HEK293 (cell line): ENCODE results near the gene ARHGAP6.

Source experiments
- SALL2 ChIP-seq: fragments of 450-650 bp; formaldehyde crosslinking; IDR thresholded peaks from 2 replicates; pipeline ENCODE4 v1.5.0; 2017; ENCODE audit warnings: missing biosample characterization, mild to moderate bottlenecking, missing genetic modification characterization, borderline replicate concordance
- ZBTB7A ChIP-seq: fragments of 450-650 bp; formaldehyde crosslinking; IDR thresholded peaks from 2 replicates; pipeline ENCODE4 v1.5.1; 2016; ENCODE audit warnings: low read depth, missing biosample characterization, missing genetic modification characterization
- ZNF23 ChIP-seq: fragments of 450-650 bp; formaldehyde crosslinking; IDR thresholded peaks from 2 replicates; pipeline ENCODE4 v1.5.1; 2016; ENCODE audit warnings: missing biosample characterization, missing genetic modification characterization, borderline replicate concordance
- ZNF692 ChIP-seq: fragments of 450-650 bp; formaldehyde crosslinking; IDR thresholded peaks from 2 replicates; pipeline ENCODE4 v1.5.1; 2016; ENCODE audit warnings: missing biosample characterization, missing genetic modification characterization
- ZNF837 ChIP-seq: fragments of 450-650 bp; formaldehyde crosslinking; IDR thresholded peaks from 2 replicates; pipeline ENCODE4 v1.5.1; 2016; ENCODE audit warnings: missing biosample characterization, missing genetic modification characterization
- TF ChIP-seq, protein P1 (sequence below): fragments of 450-650 bp; formaldehyde crosslinking; IDR thresholded peaks from 2 replicates; pipeline ENCODE4 v1.5.1; 2016; ENCODE audit warnings: missing biosample characterization, missing genetic modification characterization
- TF ChIP-seq, protein P2 (sequence below): fragments of 450-650 bp; formaldehyde crosslinking; conservative IDR thresholded peaks from 2 replicates; pipeline ENCODE4 v1.5.1; 2016; ENCODE audit warnings: low read depth, missing biosample characterization, missing genetic modification characterization

DNA sequence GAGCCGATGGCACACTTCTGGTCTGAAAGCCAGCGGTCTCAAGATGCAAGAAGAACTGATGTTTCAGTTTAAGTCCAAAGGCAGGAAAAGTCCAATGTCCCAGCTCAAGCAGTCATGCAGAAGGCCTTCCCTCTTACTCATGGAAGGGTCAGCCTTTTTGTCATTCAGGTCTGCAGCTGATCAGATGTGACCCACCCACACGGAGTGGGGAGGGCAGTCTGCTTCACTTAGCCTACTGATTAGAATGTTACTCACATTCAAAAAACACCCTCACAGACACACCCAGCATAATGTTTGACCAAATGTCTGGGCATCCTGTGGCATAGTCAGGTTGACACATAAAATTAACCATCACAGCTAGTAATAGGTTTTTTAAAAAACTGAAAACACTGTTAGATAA is 548.0 kb downstream of the ARHGAP6 start:
- TF ChIP-seq, protein P1, sequence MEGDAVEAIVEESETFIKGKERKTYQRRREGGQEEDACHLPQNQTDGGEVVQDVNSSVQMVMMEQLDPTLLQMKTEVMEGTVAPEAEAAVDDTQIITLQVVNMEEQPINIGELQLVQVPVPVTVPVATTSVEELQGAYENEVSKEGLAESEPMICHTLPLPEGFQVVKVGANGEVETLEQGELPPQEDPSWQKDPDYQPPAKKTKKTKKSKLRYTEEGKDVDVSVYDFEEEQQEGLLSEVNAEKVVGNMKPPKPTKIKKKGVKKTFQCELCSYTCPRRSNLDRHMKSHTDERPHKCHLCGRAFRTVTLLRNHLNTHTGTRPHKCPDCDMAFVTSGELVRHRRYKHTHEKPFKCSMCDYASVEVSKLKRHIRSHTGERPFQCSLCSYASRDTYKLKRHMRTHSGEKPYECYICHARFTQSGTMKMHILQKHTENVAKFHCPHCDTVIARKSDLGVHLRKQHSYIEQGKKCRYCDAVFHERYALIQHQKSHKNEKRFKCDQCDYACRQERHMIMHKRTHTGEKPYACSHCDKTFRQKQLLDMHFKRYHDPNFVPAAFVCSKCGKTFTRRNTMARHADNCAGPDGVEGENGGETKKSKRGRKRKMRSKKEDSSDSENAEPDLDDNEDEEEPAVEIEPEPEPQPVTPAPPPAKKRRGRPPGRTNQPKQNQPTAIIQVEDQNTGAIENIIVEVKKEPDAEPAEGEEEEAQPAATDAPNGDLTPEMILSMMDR = no peak
- no peak for TF ChIP-seq ZNF837 (tag by site-specific recombination)
- no peak for TF ChIP-seq SALL2 (tag by site-specific recombination)
- no peak for TF ChIP-seq ZBTB7A (tag by site-specific recombination)
- TF ChIP-seq ZNF23 = no peak
- TF ChIP-seq, protein P2, sequence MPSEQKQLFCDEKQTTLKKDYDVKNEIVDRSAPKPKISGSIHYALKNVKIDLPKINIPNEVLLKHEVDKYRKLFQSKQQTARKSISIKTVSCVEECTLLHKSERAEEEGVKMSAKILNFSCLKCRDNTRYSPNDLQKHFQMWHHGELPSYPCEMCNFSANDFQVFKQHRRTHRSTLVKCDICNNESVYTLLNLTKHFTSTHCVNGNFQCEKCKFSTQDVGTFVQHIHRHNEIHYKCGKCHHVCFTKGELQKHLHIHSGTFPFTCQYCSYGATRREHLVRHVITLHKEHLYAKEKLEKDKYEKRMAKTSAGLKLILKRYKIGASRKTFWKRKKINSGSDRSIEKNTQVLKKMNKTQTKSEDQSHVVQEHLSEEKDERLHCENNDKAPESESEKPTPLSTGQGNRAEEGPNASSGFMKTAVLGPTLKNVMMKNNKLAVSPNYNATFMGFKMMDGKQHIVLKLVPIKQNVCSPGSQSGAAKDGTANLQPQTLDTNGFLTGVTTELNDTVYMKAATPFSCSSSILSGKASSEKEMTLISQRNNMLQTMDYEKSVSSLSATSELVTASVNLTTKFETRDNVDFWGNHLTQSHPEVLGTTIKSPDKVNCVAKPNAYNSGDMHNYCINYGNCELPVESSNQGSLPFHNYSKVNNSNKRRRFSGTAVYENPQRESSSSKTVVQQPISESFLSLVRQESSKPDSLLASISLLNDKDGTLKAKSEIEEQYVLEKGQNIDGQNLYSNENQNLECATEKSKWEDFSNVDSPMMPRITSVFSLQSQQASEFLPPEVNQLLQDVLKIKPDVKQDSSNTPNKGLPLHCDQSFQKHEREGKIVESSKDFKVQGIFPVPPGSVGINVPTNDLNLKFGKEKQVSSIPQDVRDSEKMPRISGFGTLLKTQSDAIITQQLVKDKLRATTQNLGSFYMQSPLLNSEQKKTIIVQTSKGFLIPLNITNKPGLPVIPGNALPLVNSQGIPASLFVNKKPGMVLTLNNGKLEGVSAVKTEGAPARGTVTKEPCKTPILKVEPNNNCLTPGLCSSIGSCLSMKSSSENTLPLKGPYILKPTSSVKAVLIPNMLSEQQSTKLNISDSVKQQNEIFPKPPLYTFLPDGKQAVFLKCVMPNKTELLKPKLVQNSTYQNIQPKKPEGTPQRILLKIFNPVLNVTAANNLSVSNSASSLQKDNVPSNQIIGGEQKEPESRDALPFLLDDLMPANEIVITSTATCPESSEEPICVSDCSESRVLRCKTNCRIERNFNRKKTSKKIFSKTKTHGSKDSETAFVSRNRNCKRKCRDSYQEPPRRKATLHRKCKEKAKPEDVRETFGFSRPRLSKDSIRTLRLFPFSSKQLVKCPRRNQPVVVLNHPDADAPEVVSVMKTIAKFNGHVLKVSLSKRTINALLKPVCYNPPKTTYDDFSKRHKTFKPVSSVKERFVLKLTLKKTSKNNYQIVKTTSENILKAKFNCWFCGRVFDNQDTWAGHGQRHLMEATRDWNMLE = no peak
- TF ChIP-seq ZNF692 = no peak
